Amygdala (tissue), 56 donors: Measurements from ENCODE around the gene FAM237B.
"Not testable (repeated sequence)": the region's sequence is repeated elsewhere in the genome, so short reads cannot be mapped to it uniquely, and the experiment has no call there.

ENCODE experiments used
- DNase-seq, 56 donors: peaks; one replicate each; lab custom pipeline; 2025; lab: John Stamatoyannopoulos, UW

FAM237B gene

DNA sequence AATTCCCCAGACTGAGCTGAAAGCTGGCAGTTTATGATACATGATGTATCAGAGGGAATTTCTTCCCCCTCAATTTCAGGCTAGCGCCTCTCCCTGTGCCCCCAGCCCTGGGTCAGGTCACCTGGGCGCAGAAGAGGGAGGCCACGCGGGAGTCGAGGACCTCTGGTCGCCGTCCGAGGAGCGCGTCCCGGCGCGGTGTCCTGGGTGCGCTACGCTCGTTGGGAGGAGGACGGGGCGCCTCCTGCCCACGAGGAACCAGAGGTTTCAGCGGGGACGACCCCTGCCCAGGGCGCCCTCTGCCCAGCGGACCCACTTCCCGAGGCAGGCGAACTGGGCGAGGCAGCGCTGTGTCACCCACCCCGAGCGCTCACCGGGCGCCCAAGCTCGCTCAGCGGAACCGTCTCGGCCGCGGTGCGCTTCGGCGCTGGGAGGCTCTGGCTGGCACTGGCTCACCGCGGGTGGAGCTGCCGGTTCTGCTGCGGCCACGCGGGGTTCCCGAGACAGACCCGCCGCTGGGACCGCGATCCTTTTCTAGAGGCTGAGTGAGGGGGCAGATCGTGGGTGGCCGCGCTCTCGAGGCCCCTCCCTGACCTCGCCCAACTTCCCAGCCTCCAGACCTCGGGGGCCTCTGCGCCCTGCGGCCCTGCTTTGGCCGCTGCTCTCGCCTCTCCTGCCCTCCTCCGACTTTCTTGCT, at the start of gene FAM237B:
Gene FAM237B, minus strand, starts transcription at position 504 of the 694 bp plus-strand sequence. CDS start 1,556 bp downstream, outside the sequence.
- DNase-seq: peak in 3 of 56 donors; percentile 3 to 9 (median 4)

DNA sequence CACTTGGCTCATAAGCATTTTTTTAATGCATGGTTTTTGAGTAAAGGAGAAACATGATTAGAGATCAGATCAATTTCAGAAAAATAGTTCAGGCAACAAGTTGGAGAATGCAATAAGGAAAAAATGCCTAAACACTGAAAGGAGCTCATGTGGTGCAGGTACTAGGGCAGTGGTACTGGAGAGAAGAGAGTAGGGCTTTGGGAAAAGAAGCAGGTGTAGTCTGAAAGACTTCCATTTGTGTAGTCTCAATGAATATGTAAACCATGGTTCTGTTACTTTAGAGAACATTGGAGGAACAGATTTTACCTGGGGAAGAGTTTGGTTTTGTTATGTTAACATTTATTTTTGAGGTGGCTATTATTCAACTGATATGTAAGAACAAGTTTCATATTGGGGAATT, 30.9 kb upstream of the FAM237B start:
- DNase-seq: no peak

DNA sequence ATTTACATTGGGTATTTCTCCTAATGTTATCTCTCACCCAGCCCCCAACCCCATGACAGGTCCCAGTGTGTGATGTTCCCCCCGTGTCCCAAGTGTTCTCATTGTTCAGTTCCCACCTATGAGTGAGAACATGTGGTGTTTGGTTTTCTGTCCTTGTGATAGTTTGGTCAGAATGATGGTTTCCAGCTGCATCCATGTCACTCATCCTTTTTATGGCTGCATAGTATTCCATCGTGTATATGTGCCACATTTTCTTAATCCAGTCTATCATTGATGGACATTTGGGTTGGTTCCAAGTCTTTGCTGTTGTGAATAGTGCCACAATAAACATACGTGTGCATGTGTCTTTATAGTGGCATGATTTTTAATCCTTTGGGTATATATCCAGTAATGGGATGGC, 28.9 kb upstream of the FAM237B start:
- not testable (repeated sequence) for DNase-seq

DNA sequence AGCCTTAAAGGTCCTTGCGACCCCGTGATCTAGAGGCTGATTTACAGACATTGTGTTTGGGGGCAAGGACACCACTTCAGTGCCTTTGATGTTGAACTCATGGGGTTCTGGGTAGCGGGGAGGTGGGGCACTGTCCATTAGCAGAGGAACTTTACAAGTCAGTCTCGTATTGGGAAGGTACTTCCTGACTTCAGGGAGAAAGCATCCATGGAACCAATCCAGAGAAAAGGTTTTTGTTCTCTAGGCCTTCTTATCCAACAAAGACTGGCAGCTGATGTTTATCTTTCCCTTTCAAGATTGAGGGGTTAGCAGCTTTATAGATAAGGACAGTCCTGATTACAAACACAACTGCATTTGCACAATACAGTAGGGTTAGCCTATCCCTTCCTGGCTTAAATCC, 28.2 kb upstream of the FAM237B start:
- DNase-seq: no peak

DNA sequence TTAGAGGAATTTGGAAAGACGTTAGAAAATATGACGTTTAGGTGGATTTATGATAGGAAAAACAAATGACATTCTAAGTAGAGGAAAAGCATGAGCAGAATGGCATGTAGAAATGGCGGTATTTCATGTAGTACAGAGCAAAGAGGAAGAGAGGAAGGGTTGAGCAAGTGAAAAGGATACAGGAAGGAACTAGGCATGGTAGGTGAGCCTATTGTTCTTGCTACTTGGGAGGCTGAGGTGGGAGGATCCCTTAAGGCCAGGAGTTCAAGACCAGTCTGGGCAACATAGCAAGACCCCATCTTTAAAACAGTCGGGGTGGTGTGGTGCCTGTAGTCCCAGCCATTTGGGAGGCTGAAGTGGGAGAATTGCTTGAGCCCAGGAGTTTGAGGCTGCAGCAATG, 26.7 kb upstream of the FAM237B start:
- DNase-seq: no peak

DNA sequence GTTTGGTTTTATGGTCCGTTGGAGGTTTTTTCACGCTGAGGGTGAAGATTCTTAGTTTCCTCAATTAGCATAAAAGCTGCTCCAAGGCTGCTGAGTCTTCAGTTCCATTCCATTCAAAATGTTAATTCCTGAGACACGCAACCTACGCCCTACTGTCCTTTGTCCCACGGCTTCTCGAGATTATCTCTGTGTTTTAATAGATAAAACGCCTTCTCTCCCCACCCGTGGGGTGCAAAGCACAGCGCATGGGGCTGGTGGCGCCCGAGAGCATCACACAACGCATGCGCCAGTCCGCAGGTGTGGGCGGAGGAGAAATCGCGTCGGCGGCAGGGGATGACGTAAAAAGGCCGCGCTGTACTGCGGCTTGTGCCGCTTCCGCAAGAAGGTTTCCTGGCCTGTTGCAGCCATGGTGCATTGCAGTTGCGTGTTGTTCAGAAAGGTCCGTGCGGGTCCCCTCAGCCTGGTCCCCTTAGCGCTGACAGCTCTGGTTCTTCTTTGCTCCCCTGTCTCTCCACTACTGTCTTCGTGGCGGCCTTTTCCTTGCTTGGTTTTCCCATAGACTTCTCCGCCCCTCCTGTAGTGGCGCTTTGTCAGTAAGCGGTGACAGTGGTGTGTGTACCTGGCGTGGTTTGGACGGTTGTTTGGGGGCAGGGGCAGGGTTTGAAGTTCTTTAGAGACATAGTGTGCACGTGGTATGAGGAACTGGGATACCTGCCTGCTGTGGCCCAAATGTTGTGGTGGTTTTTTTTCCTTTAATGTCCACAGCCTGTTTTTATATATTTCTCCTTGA, 25.4 kb upstream of the FAM237B start, which contains the start of gene GTPBP10:
Gene GTPBP10, plus strand, starts transcription at position 381 of the 790 bp plus-strand sequence. Its CDS starts 26 bp downstream, at position 407.
- peak; percentile 45 to 94 (median 84) for DNase-seq

DNA sequence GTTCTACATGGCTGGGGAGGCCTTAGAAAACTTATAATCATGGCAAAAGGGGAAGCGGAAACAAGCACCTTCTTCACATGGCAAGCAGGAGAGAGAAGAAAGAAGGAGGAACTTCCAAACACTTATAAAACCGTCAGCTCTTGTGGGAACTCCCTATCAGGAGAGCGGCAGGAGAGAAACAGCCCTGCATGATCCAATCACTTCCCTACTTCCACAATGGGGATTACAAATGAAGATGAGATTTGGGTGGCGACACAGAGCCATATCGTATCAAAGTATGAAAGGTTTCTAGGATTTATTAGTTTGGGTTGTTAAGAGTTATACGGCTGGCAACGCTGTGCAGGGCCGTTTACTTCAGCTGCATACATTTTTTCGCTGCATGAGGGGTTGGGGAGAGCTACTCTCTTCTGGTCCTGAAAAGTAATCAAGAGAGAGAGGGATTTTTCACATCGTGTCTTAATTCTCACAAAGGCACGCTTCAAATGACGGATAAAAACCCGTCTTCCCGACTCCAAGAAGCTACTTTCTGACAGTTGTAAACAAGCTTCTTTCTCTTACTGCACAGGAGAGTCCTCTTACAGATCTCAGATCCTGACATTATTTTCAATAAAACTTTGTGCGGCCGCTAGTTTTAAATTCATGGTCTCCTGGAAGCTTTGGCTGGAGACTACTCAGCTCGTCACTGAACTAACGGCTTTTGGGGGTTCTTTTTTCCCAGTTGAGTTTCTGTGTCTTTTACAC, 24.7 kb upstream of the FAM237B start:
- peak in 13 of 56 donors; percentile 7 to 59 (median 41) for DNase-seq

DNA sequence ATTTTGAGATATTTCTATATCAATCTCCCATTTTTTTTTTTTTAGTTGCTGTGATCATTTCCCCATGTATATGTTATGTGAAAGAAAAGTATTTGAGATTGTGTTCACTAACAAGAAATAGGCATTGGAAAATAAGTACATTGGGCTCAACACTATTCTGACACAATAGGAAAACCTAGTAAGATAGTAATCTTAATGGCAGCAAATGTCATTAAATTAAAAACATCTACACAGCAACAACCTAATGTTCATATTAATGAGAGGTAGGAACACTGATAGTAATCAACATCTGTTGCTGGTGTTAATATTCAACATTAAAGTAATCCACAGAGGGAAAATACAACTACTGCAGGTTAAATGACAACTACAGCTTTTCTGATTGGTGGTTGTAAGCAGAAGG, 23.9 kb upstream of the FAM237B start:
- DNase-seq: no peak

DNA sequence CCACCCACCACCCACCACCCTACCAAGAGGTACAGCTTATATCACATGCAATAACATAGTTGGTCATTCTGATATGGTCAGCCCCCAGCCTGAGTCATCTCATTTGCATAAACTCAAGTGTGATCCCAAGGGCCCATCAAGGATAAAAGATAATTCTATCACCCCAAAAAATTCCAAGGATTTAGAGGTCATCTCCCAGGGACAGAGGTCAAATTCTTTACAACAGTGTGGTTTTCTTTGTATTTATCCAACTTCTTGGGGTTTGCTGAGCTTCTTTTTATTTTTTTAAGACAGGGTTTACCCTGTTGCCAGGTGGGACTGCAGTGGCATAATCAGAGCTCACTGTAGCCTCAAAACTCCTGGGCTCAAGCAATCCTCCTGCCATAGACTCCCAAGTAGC, 16.0 kb upstream of the FAM237B start:
- DNase-seq: no peak

DNA sequence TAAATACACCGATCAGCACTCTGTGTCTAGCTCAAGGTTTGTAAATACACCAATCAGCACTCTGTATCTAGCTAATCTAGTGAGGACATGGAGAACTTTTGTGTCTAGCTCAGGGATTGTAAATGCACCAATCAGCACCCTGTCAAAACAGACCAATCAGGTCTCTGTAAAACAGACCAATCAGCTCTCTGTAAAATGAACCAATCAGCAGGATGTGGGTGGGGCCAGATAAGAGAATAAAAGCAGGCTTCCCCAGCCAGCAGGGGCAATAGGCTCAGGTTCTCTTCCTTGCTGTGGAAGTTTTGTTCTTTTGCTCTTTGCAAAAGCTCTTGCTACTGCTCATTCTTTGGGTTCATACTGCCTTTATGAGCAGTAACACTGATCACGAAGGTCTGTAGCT, 13.8 kb upstream of the FAM237B start:
- DNase-seq: not testable (repeated sequence)

DNA sequence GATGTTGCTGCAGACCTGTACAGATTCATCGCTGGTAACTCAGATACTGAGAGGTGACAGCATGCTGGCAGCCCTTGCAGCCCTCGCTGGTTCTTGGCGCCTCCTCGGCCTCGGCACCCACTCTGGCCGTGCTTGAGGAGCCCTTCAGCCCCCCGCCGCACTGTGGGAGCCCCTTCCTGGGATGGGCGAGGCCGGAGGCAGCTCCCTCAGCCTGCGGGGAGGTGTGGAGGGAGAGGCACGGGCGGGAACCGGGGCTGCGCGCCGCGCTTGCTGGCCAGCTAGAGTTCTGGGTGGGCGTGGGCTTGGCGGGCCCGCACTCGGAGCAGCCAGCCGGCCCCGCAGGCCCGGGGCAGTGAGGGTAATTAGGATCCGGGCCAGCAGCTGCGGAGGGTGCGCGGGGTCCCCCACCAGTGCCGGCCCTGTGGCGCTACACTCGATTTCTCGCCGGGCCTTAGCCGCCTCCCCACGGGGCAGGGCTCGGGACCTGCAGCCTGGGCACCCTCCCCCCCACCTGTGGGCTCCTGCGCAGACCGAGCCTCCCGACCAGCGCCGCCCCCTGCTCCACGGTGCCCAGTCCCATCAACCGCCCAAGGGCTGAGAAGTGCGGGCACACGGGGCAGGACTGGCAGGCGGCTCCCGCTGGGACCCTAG, 13.2 kb upstream of the FAM237B start:
- no peak for DNase-seq

DNA sequence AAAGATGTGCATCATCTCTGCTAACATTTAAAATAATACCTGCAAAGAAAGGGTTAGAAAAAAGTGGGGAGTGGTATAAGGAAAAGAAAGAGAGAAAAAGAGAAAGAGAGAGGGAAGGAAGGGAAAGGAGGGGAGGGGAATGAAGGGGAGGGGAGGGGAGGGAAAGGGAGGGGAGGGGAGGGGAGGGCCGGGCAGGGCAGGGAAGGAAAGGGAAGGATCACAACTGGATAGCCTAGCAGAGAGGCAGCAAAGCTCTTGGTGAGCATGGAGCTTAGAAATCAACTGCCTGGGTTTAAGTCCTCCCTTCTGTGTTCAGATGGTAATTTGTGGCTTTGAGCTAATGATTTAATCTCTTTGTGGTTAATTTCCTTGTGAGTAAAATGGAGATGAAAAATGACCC, 5.4 kb upstream of the FAM237B start:
- no peak for DNase-seq

DNA sequence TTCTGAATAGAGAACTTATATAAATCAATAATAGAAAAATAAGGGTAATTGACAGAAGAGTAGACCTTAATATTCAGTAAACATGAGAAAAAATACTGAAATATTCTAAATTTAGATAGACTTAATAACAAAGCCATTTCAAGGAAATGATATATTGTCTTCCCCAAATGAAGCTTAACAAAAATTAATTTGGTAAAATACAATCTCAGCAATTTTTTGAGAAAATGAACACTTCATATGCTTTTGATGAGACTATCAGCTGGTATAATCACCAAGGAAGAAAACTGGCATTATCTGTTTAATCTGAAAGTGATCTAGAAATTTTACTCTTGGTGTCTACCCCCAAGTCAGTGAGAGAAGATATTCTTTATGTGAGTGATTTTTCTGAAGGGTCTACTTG, 1.7 kb upstream of the FAM237B start:
- no peak for DNase-seq

DNA sequence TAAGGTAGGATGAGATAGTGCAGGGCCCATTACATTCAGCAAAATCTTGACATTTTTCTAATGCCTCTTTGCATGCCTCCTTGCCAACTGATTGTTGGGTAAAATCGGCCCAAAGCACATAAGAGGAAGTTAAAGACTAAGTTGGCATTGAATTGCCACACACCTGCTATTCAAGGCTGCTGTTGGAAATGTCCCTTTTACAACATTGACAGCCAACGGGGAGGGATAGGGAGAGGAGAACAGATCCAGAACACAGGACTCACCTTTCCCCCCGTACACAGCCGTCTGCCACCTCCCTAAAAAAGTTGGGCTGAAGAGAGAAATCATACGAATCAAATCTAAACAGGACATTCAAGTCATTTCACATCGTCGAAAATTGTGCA, 695 bp downstream of the FAM237B start:
- DNase-seq: no peak

DNA sequence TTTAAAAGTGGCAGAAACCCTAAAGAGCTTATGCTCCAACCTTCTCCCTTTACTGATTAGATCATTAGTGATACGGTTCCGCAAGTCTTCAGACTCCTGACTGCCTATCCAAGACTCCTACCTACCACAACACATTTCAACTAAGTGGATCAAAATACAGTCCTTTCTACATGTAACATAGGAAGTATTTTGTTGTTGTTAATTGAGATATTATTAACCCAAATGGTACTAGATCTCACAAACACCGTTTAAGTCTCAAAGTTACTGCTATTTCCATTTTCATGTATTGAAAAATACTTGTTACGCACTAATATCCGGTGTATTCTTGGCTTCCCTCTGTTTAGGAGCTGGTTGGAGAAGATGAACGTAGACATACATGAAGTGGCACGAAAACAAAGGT, 1.1 kb downstream of the FAM237B start:
- DNase-seq: no peak

DNA sequence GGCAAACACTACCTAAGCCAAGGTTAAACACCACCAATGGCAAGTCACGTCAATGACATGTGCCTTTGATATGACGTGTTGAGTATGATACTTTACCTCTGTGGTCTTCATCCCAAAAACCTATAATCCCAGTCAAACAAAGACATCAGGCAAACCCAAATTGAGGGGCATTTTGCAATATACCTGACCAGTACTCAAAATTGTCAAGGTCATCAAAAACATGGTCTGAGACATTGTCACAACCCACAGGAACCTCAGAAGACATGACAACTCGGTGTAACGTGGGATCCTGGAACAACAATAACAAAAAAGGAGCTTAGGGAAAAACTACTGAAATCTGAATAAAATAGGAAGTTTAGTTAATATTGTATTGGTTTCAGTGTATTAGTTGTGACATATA, 7.2 kb downstream of the FAM237B start:
- DNase-seq: no peak

DNA sequence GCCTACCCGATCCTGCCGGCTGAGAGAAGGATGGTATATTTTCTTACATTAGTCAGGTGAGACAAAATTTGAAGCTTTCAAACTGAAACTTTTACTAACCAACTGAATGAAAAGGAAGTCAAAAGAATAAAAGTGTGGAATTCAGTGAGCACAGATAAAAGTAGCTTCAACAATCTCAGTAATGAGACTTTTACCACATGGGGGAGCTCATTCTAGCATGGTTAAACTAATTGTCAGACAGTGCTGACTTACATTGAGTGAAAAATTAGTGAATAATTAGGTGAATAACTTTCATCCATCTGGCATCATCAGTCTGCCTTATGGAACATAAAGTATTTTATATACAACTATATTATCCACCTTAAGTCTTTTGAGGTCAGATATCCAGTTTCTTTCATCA, 8.4 kb downstream of the FAM237B start:
- no peak for DNase-seq

DNA sequence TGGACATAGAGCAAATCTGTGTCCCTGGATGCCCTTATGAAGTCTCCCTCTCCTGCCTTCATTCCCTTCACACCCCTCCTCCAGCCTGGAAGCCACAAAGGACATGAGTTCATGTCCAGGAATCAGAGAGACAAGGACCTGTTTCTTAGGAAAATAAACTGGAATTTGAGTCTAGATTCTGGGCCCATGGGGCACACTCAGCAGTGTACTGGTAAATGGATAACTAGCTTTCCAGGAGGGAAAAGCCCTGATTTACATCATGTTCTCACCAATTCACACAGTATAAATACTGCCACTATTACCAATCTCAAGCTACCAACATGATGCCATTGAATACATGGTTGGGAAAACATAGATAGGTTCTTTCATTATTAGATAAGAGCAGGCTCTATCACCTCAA, 9.9 kb downstream of the FAM237B start:
- DNase-seq: no peak

DNA sequence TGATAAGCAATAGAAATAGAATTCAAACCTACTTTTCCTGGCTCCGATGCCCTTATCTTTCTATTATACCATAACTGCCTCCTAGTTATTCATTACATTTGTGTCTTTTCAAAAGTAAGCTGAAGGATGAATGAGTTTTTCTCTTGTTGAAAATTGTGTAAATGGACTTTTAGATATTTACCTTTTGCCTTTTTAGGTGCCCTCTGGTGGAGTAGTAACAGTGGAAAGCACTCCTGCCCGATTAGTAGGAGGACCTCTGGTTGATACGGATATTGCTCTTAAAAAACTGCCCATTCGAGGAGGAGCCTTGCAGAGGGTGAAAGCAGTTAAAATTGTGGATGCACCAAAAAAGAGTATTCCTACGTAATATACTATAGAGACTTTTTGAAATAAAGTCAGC, 11.2 kb downstream of the FAM237B start:
- no peak for DNase-seq

DNA sequence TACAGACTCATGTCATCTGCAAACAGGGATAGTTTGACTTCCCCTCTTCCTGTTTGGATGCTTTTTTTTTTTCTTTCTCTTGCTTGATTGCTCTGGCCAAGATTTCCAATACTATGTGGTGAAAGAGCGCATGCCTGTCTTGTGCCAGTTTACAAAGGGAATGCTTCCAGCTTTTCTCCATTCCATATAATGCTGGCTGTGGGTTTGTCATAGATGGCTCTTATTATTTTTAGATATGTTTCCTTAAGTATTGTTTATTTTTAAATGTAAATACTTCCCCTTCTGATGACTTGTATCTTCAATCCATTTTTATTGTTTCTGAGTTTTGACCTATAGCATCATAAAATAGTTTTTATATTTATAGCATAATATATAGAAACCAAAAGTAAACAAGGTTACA, 17.9 kb downstream of the FAM237B start:
- no peak for DNase-seq
